Cerebellar cortex (tissue), 1 donor: ENCODE results near the gene RASSF8.

Source experiments
- DNase-seq: peaks from one replicate; pipeline ENCODE4 v3.0.0-alpha.2; 2015; ENCODE audit warnings: low spot score

The RASSF8 gene

GRCh38 chr12:26126340-26127284, 168.1 kb downstream of the RASSF8 start:
- peak; percentile 83 for DNase-seq

GRCh38 chr12:26127404-26127803, 168.9 kb downstream of the RASSF8 start:
- DNase-seq, result no peak

GRCh38 chr12:26128168-26128567, 169.7 kb downstream of the RASSF8 start:
- no peak for DNase-seq
